NCI-H128 (cell line): Measurements from ENCODE around the gene EME1.

ENCODE experiments used
- DNase-seq: peaks from one replicate; lab custom pipeline; 2025; ENCODE audit not compliant: unreplicated experiment; lab: John Stamatoyannopoulos, UW

Gene EME1

DNA sequence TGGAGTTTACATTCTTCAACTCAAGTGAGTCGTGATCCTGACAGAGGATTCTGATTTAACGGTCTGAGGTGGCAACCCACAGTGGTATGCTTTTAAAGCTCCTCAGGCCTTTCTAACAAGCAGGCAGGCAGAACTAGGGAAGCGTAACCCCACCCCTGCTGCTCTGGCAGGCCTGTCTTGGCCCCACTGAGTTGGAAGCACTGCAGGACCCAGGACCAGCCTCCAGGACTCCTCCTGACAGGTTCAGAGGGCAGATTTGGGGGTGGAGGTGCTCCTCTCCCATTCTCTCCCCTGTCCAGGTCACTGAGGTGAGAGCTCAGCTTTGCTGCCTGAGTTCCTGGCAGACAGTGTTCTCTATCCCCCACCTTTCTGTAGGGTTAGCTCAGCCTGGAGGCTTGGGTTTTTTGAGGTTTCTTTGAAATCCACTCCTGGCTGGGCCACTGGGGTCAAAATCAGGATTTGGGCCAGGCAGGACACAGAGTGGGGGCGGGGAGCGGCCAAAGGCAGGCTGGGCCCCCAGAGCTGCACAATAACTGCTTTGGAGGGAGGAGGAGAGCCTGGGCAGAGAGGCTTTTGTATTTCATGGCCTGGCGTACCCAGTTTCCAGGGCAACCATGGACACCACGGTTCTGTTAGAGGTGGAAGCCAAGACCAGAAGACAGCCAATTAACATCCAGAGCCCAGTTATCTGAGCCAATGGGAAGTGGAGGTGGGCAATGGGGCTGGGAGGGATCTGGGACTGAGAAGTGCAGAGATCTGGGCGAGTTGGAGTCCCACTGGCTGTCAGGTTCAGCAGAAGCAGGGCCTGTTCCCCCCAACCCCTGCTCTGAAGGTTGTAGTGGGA is 9.6 kb upstream of the EME1 start:
- no peak for DNase-seq

DNA sequence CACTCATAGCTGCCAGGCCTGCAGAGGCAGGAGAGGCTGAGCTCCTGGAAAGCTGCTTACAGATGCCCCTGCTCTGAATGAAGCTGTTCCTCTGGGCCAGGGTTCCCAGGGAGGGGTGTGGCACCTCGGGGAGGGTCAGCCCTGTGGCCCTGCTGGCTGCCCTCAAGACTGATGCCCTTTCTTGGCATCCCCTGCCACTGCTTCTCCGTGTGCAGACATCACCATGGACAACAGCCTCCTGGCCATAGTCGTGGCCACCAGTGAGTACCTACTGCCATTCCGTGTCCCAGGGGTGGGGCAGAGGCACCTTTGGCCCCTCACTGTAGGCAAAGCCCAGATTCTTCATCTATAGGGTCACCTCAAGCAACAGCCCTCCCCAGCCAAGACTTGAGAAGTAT is 9.0 kb upstream of the EME1 start:
- DNase-seq = no peak

DNA sequence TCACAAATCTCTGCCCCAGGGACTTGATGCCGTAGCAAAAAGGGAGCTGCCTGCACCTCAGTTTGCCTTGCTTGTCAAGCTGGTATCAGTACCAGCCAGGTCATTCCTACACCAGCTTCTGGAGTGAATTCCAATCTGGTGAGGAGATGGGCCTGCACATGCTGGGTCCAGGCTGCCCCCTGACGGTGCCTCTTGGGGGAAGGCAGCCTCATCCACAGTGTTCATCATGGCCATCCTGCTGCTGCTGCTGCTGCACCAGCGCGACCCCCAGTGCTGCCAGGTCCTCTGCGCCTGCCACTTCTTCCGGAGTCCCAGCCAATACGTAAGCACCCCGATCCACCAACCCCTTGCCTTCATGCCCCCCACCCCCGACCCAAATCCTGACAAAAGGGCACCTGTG is 8.3 kb upstream of the EME1 start:
- DNase-seq = no peak

DNA sequence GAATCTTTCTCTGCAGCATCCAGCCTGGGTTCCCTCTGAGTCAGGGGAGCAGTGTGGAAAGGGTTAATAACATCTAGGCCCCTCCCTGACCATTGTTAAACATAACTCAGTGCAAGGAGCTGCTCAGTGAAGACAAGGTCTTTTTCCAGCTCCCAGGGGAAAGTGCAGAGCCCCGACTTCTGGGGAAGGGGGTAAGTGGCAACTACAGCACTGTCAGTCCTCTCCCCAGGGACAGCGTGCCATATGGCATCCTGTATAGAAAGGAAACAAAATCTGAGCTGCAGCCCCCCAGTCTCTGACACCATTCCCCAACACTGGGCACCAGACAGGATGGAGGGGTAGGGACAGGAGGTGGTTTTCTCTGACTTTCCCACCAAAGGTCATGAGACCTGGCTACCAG is 7.9 kb upstream of the EME1 start:
- DNase-seq = no peak

DNA sequence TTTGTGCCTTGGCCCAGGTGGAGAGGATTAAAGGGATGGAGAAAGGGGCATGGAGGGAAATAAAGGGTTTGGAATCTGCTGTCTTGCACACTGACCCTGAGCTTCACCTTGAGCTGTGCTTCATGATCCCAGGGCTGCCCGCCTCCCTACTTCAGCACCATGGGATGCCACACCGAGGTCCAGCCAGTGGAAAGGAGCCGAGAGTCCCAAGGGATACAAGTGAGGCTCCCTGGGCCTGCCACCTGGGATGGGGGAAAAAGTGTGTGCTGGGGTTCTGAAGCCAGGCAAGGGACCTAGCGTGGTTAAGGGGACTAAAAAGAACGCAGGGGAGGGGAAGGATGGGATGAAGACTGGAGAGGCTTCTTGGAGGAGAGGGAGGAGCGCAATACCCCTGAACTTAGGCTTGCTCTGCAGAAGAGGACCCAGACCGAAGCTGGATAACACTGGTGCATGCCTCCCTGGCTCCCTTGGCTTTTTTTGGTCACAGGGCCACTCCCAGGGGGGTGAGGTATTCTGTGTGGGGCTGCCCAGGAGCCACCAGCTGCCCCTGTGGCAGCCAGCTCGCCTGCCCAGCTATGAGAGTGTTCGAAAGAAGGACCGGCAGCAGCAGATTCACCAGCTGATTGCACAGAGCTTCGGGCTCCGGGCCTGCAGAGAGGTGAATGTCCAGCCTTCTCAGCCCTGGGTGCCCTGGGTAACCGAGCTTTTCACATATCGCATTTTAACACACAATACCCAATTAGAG is 7.2 kb upstream of the EME1 start:
- DNase-seq = no peak

DNA sequence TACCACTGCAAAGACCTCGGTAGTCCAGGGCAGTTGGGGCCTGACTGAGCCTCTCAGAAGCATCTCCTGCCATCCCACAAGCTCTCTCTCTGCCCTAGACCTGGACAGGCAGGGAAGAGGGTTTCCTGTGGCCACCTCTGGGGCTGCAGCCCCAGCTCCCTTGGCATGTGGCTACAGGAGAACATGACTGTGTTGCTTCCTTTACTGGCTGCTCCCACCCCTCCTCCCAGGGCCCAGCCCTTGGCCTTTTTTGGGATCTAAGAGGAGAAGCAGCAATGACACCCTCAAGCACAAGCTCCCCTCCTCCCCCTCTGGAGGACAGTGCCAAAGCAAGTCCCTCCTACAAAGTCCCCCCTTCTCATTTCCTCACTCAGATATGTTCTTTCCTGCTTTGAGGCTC is 5.6 kb upstream of the EME1 start:
- no peak for DNase-seq

DNA sequence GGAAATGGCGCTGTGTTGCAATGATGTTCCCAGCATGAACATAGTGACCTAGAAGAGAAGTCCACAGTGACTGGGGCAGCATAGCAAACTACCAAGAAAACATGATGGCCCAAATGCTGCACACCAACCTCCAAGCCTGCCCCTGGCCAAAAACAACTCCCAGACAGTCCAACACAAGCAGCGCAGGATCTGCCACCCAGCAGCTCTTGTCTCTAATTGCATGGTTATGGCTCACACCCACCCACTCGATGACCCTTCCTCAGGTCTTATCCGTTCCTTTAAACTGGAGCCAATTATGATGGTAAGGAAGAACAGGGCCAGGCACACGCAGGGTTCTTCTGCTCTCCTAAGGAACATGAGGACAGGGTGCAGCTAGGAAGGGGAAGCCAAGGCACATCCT is 3.0 kb upstream of the EME1 start:
- DNase-seq = no peak

DNA sequence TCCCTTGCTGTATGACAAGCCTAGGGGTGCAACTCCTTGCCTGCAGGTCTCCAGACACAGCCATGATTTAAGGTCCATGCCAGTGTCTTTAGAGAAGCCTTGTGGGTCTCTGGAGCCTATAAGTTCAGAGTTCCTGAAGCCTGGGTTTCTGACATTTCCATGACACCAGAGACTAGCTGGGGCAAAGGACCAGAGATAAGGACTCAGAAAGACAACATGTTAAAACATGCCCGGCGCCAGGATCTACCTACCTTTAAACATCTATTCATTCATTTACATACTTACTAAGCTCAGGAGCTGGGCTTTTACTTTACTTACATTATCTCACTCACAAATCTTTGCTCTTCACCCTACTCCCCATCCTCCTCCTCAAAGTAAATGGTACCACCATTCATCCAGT is 1.5 kb upstream of the EME1 start:
- no peak for DNase-seq

DNA sequence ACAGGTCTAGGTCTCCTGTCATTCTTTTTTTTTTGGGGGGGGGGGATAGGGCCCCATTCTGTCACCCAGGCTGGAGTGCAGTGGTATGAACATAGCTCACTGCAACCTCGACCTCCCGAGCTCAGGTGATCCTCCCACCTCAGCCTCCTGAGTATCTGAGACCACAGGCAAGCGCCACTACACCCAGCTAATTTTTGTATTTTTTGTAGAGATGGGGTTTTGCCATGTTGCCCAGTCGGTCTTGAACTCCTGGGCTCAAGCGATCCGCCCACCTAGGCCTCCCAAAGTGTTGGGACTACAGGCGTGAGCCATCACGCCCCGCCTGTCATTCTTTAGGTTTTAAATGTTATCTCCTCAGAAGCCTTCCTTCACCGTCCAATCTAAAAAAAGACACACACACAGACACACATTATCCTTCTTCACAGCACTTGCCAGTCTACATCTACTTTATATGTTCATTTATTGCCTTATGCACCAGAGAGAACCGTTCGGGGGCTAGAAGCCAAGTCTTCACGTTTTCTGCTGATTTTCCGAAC is 739 bp upstream of the EME1 start:
- DNase-seq = no peak

DNA sequence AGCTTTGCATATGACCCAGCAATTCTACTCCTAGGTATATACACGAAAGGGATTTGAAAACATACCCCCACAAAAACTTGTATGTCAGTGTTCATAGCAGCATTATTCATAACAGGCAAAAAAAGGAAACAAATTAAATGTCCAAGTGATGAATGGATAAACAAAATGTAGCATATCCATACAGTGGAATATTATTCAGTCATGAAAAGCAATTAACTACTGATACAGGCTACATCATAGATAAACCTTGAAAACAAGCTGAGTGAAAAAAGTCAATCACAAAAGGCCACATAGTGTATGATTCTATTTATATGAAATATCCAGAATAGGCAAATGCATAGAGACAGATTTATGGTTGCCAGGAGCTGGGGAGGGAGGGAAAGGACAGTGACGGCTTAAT is 676 bp downstream of the EME1 start:
- no peak for DNase-seq

DNA sequence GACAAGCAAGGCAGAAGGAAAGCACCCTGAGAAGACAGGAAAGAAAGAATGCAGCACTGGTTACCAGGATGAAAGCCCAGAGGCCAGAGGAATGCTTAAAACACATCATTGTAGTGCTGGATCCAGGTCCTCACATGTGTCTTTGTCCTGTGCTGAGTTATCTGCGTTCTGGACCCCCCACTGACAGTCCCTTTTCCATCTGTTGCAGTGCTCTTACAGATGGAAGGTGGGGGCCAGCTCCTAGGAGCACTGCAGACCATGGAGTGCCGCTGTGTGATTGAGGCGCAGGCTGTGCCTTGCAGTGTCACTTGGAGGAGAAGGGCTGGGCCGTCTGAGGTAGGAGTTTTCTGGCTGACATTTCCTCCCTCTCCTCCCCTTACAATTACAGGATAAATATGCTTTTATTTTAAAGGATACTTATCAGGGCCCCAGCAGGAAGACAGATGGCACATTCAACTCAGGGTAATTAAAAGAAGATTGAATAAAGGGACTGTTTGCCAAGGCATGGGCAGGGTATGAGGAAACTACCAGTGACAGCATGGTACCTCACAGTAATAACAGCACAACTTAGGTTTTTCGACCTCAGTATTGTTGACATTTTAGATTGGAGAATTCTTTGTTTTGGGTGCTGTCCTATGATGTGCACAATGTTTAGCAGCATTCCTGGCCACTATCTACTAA is 3.0 kb downstream of the EME1 start:
- DNase-seq = no peak

DNA sequence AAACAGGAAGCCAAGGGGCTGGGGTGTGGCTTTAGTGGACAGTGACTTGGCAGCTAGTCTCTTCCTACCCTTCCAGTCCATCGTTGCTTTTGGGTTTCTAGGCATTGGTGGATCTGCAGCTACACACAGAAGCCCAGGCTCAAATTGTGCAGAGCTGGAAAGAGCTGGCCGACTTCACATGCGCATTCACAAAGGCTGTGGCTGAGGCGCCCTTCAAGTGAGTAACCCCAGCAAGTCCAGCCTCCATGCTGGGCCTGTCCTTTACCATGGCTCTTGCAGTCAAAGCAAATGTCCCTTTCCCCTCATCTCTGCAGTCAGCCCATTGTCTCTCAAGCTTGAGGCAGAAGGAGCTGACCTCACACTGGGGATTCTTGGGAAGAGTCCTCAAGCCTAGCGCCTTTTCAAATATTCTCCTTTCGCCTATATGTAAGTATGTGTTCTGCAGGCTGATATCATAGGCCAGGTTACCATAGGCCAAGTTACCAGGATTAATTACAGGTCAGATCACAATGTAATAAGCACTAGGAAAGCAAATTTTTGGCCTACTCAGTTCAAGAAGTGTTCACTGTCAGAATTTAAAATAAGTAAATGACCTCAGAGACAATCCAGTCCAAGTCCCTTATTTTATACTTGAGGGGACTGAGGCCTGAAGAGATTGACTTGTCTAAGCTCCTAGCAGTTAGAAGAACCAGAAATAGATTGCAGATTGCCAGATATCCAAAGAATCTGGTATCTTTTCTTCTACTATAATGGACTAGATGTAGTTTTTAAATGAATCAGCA is 6.5 kb downstream of the EME1 start:
- no peak for DNase-seq

DNA sequence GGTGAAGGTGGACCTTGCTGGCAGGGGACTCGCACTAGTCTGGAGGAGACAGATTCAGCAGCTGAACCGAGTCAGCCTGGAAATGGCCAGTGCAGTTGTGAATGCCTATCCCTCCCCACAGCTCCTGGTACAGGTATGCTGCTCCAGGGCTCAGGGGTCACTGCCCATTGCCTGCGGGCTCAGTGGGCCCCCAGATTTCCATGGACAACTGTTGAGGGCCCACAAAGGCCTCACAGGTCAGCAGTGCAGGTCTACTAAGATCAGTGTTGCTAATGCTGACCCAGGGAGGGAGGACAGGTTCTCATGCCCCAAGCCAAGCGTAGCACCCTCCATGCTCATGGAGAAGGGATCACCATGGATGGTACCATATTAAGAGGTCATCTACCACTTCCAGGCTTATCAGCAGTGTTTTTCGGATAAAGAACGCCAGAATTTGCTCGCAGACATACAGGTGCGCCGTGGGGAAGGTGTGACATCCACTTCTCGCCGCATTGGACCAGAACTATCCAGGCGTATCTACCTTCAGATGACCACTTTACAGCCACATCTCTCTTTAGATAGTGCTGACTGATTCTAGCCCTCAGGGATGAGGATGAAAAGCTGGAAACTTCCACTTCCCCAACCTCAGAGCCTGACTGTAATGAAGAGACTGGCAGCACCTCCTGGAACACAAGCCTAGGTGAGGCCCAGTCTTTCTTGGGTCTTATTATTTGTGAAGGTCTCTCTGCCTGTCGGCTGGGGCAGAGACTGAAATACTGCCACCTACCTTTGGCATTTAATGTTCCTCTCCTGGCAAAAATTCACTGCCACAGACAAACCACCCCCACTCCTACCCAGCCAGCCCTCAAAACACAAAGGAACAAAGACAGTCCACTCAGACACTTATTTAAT is 7.6 kb downstream of the EME1 start:
- DNase-seq = no peak

DNA sequence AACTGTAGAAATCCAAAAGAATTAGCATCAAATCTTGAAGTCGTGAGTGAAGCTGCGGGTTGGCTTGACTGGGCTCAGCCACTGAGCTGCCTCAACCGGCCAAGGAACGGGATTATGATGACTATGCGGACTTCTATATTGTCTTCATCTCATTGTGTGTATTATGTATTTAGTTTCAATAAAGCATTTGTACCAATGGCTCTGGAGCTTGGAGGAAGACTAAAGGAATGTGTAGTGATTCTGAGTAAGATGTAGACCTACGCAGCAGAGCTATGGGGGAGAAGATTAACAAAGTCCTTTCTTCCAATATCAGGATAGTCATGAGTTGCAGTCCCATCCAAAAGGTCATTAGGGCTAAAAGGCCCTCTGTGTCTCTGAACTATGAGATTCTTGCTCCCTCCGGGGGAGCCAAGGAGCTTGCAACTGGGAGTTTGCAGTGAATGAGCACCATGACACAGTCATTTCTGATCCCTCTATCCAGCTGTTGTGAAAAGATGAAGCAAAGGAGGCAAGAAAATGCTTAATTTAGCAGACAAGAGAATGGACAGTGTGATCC is 8.3 kb downstream of the EME1 start:
- DNase-seq = no peak

DNA sequence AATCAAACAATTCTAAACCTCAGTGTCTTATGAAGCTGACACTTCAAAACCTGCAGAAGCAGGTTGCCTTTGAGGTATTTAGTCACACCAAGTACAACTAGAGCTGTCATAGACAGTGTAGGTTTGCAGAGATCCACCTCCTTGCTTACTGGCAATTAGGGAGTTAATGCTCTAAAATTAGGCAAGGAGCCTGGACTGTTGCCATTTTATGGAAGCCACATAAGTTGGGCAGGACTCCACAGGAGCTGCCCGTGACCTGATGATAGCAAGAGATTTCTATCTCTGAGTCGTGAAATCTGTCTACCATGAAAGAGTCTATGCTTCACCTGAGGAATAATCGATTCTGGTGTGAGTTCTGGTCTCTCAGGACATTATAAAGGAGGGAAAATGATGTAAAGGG is 8.9 kb downstream of the EME1 start:
- DNase-seq = no peak

DNA sequence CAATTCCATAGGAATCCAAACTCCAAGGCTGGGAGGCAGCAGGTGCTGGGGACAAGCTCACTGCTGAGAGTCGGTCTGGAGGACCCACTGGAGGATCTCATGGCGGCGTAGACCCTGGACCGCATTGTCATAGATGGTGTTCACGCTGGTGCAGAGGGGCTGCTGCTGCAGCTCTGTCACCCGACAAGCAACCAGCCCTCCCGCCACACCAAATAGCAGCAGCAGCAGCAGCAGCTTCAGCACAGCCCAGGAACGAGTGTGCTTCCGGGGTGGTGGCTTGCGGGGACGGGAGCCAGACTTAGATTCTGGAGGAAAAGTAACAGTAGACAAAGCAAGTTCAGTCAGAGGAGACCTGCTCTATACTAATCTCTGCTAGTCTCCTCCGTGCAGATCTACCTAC is 9.9 kb downstream of the EME1 start:
- DNase-seq = no peak

DNA sequence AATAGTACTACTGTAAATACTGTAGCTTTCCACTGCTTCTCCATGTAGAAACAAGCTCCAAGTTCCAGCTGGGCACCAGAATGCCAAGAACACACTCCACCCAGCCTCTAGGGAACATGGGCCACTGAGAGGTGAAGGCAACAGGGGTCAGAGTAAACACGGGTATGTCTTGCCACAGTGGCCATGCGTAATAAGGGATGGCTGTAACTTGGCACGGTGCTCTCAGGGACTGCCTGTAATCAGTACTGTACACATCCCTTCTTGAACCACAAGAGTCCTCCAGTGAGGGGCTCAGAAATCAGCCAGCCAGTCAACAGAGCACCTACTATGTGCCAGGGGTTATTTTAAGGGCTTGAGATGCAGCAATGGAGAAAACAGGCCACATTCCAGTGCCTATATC is 13.5 kb downstream of the EME1 start:
- DNase-seq = no peak

DNA sequence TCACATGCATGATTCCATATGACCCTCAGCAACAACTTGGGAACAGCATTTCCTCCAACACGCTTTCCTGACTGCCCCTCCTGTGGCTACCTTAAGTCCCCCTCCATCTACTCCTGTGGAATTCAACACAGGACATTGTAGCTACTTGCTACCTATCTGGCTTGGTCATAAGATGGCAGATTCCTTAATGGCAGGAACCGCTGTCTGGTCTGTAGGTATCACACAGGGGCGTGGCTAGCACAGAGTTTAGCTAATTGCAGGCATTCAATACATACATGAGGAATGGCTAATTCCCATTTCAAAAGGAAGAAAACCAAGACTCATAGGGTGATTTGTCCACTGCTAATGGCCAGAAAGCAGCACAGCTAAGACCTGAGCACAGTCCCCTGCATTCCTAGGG is 15.7 kb downstream of the EME1 start:
- no peak for DNase-seq

DNA sequence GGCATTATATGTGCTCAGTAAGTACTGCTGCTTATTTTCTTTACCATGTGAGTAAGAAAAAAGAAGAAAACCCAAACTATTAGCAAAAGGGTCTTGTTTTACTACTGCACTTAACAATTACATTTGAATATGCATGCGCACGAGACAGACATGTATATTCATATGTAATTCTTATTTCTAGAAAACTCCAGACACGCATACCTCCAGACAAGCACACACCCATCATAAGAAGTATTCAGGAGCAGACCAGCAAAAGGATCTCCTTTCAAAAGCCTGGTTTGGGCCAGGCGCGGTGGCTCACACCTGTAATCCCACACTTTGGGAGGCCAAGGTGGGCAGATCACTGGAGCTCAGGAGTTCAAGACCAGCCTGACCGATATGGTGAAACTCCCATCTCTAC is 16.5 kb downstream of the EME1 start:
- DNase-seq = no peak

DNA sequence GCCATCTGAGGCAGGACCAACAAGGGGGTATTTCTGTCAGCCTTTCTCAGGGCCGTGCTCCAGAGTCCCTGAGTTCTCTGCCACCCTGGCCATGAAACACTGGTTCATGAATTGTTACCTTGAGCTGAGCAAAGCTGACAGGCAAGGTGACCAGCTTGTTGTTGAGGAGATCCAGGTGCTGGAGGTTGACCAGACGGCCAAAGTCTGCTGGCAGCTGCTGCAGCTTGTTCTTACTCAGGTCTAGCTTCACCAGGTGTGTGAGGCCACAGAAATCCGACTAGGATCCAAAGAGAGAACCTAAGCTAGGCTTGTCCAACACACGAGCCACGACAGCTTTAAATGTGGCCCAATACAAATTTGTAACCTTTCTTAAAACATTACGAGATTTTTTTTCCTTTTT is 19.6 kb downstream of the EME1 start:
- no peak for DNase-seq
